ENCODE results near the gene GRK4. TPM values are rescaled to one million over a fixed set of nuclear protein-coding genes. Genes with fewer than 3 reads are reported as not detected.

GRK4 gene
- total and polyA plus RNA-seq, 2 of the 8 experiments (the other 6 are each of a cell fraction or from before 2014, with no cell fraction given) = 0.77 to 1.8 TPM

DNA sequence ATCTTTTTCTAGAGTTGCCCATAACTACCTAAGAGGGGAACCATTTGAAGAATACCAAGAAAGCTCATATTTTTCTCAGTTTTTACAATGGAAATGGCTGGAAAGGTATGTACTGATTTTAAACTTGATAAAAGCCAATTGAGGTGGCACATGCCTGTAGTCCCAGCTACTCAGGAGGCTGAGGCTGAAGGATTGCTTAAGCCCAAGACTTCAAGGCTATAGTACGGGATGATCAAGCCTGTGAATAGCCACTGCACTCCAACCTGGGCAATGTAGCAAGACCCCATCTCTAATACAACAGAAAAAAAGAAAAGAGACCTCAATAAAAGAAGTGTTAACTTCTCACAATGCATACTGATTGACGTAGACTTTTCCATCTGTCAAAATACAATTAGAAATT, 44.4 kb downstream of the GRK4 start:
- CTCF ChIA-PET (ENCODE audit: partially characterized antibody) = interaction anchor here (0.6 to 7.4 kb wide), 5 partner anchors 10 to 368 kb away, joined by 3 to 89 read pairs (median 4); no protein-coding TSS in a partner anchor

More for the DNA sequence above, 44.4 kb downstream of the GRK4 start:
- TF ChIP-seq GABPA (IDR thresholded peaks at IDR 0.05; ENCODE audit: borderline replicate concordance, insufficient read depth, low read length) (no peak), BCL11A (IDR thresholded peaks at IDR 0.05; ENCODE audit: low read depth in 2 of 2, low read length in 2 of 2) (no peak), KDM5A (IDR thresholded peaks at IDR 0.05; ENCODE audit: low read length) (no peak), EP300 (IDR thresholded peaks at IDR 0.05; ENCODE audit: borderline replicate concordance in 1 of 2, low read depth in 2 of 2, low read length in 2 of 2) (no peak), EGR1 (IDR thresholded peaks at IDR 0.05; ENCODE audit: borderline replicate concordance, low read depth, low read length) (no peak)
- H2BK120ac ChIP-seq (replicated peaks; ENCODE audit: low read depth, low read length) = no peak overlapping the region
- no peak overlapping the region for H2BK20ac ChIP-seq (ENCODE audit: low read length)
- no peaks in the 10 kb centered on the region for H4K20me1 ChIP-seq (replicated peaks in 1 of 2; ENCODE audit: control insufficient read depth in 1 of 2, insufficient read depth in 2 of 2, low read length in 2 of 2)
- H3K56ac ChIP-seq (replicated peaks; ENCODE audit: insufficient read length, low read depth, low read length) = no peak overlapping the region
- no peaks in the 10 kb centered on the region for H3K23me2 ChIP-seq (ENCODE audit: low read depth, low read length)
- no peaks in the 10 kb centered on the region for H3K4me1 ChIP-seq (replicated peaks in 1 of 4; ENCODE audit: control insufficient read depth in 3 of 4, insufficient read depth in 4 of 4, low read length in 3 of 4)
- no peak overlapping the region for H2BK5ac ChIP-seq (ENCODE audit: low read depth, low read length)
- no peaks in the 10 kb centered on the region for H3K79me1 ChIP-seq (ENCODE audit: low read depth, low read length)
- H2BK15ac ChIP-seq (ENCODE audit: low read length) = no peak overlapping the region
- H3K9ac ChIP-seq (replicated peaks in 1 of 4; ENCODE audit: extremely low read depth in 1 of 4, low read depth in 3 of 4, low read length in 3 of 4) = no peak overlapping the region
- H4K5ac ChIP-seq (ENCODE audit: insufficient read length, low read depth, low read length) = no peak overlapping the region
- no peak overlapping the region for H3K4me2 ChIP-seq (ENCODE audit: insufficient read depth in 1 of 2, low read depth in 2 of 2, low read length in 2 of 2)
- WGBS, 2 experiments (ENCODE audit: extremely low coverage in 1 of 2, insufficient coverage in 1 of 2, insufficient read length in 1 of 2, insufficient replicate concordance in 2 of 2, low coverage in 1 of 2, low lambda C conversion rate in 2 of 2, missing lambda C conversion rate in 1 of 2) = 78% methylated on average over 2 of the region's 2 CpGs; no CpG with 5 or more reads in 1 of the 2 experiments
- no peaks in the 10 kb centered on the region for H3K36me3 ChIP-seq (ENCODE audit: control insufficient read depth in 2 of 4, insufficient read depth in 4 of 4, low read length in 3 of 4)
- H3K18ac ChIP-seq (ENCODE audit: extremely low read depth, low read length) = no peak overlapping the region
- no peak overlapping the region for H4K8ac ChIP-seq (ENCODE audit: extremely low read depth, insufficient read depth, low read length)
- DNase-seq (ENCODE audit: low read depth in 1 of 2, low spot score in 2 of 2) (no peak), FAIRE-seq (no peak)
- no peak overlapping the region for H3K23ac ChIP-seq (ENCODE audit: insufficient read length)
- H3K27ac ChIP-seq (ENCODE audit: low read depth, low read length) = no peak overlapping the region
- no peaks in the 10 kb centered on the region for H3K9me3 ChIP-seq (ENCODE audit: insufficient read depth in 2 of 2, low read depth in 1 of 2, low read length in 1 of 2)
- H3K4ac ChIP-seq (replicated peaks; ENCODE audit: insufficient read length, low read depth, low read length) = no peak overlapping the region
- no peaks in the 10 kb centered on the region for H3K79me2 ChIP-seq (ENCODE audit: control insufficient read depth in 1 of 2, insufficient read depth in 2 of 2, low read length in 2 of 2)
- no peak overlapping the region for H2BK12ac ChIP-seq (ENCODE audit: low read depth, low read length)
- POLR2A ChIA-PET (ENCODE audit: partially characterized antibody) = no interaction called here
- H3K4me3 ChIP-seq (ENCODE audit: extremely low read depth in 1 of 4, insufficient read depth in 2 of 4, low read depth in 3 of 4, low read length in 4 of 4) = no peak overlapping the region
- no peak overlapping the region for H4K91ac ChIP-seq (replicated peaks; ENCODE audit: insufficient read length, low read length)
- no peak overlapping the region for H2AFZ ChIP-seq (ENCODE audit: low read length)
- H3K14ac ChIP-seq (ENCODE audit: insufficient read length) = no peak overlapping the region
- no peaks in the 10 kb centered on the region for H3K27me3 ChIP-seq (replicated peaks in 1 of 4; ENCODE audit: control insufficient read depth in 3 of 4, extremely low read depth in 1 of 4, insufficient read depth in 3 of 4, low read length in 3 of 4)
- no peak overlapping the region for H2AK5ac ChIP-seq (ENCODE audit: low read depth, low read length)
